GM21526 (cell line): ENCODE results near the gene NXNL2.

Source experiments
- ATAC-seq: cut with Tn5 transposase; IDR thresholded peaks from one replicate; pipeline ENCODE4 v1.9.1; 2021; ENCODE audit warnings: moderate library complexity; ENCODE audit not compliant: unreplicated experiment, low FRiP score

Gene NXNL2

GRCh38 chr9:88534456-88535225 is at the start of gene NXNL2:
NXNL2 (plus strand) TSS chr9:88535178; CDS start chr9:88535435, 257 bp downstream.
- ATAC-seq = no peak

- ATAC-seq = no peak
Observed at GRCh38 chr9:88488166-88488565, 46.8 kb upstream of the NXNL2 start.

GRCh38 chr9:88494983-88495721 is 39.8 kb upstream of the NXNL2 start:
- ATAC-seq = no peak

- no peak for ATAC-seq
Observed at GRCh38 chr9:88497224-88497623, 37.8 kb upstream of the NXNL2 start.

- ATAC-seq = no peak
Observed at GRCh38 chr9:88498880-88499279, 36.1 kb upstream of the NXNL2 start.

GRCh38 chr9:88501086-88501485 is 33.9 kb upstream of the NXNL2 start:
- ATAC-seq = no peak

DNA sequence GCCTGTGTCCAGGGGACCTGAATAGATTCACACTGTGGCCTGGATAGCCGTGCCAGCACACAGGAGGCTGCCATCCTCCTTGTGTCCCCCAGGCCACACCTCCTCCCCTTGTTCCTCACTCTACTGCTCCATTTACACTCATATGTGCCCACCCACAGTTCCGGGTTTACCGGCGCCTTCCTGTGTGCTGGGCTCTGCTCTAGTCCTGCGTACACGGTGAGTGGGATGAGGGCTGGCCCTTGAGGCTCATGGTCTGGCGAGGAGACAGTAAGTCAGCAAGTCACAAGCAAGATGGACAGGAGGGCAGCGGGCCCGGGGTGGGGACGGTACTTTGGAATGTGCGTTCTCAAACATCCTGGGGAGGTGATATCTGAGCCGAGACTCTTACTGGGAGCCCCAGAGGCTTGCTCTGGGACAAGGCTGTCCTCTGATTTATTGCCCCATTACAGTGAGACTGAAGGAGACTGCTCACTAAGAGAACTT is 32.4 kb upstream of the NXNL2 start:
- no peak for ATAC-seq

GRCh38 chr9:88503081-88503844 is 31.7 kb upstream of the NXNL2 start:
- ATAC-seq = no peak

- no peak for ATAC-seq
Observed at GRCh38 chr9:88503845-88504764, 30.9 kb upstream of the NXNL2 start.

GRCh38 chr9:88508326-88508725 is 26.7 kb upstream of the NXNL2 start:
- no peak for ATAC-seq

- no peak for ATAC-seq
Observed at GRCh38 chr9:88511906-88512305, 23.1 kb upstream of the NXNL2 start.

DNA sequence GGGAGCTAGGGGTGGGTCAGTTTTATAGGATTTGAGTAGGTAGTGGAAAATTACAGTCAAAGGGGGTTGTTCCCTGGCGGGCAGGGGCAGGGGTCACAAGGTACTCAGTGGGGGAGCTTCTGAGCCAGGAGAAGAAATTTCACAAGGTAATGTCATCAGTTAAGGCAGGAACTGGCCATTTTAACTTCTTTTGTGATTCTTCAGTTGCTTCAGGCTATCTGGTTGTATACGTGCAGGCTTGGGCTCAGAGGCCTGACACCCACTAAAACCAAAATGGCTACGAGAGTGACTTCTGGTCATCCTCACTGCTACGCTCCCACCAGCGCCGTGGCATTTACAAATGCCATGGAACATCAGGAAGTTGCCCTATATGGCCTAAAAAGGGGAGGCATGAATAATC is 20.7 kb upstream of the NXNL2 start:
- no peak for ATAC-seq

GRCh38 chr9:88521308-88521707 is 13.7 kb upstream of the NXNL2 start:
- no peak for ATAC-seq

GRCh38 chr9:88522360-88522759 is 12.6 kb upstream of the NXNL2 start:
- no peak for ATAC-seq

- ATAC-seq = no peak
Observed at GRCh38 chr9:88523056-88523455, 11.9 kb upstream of the NXNL2 start.

- ATAC-seq = no peak
Observed at GRCh38 chr9:88524911-88525310, 10.1 kb upstream of the NXNL2 start.

DNA sequence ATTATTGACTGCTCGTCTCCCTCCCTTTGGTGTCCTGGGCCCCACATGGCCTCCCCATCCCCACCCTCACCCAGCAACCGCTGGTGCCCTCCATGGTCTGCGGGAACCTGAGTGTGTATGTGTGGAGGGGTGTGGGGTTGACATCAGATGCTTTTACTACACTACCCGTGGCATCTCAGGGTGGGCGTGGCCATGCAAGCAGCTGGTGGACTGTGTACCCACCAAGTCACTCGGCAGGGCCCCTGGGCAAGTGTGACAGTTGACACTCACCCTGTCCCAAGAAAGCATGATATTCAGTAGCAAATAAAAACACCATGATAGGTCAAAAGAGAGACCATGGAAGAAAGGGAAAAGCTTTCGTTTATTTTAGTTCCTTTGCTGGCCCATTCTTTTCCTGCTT is 7.4 kb upstream of the NXNL2 start:
- ATAC-seq = no peak

DNA sequence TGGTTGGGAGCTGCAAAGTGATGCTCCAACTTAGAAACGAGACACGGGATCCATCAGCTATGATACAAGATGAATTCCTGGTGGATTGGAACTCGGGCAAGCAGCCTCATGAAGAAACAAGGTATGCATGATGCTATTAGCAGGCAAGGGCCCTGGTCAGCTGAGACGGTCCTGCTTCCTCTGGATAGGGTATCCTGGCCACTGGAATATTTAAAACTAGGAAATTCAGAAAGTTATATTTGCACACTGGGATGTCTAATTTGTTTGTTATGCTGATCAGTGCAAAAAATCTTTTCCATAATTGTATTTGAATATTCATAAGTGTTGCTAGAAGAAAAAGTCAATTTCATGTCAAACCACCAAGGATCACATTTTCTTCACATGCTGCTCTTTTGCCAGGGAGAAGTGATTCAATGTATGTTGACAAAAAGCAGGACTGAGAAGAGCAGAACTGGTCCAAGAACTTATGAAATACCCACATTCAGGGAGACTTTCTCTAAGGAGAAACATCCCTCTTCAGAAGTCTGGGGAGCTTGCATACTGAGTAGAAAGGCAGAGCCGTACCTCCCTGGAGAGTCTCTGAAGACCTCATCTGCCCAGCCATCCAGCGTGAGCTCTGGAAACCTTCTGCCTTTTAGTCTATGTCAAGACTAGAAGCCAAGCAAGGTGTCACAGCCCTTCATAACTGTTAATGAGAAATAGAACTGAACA is 6.7 kb upstream of the NXNL2 start:
- ATAC-seq = no peak

DNA sequence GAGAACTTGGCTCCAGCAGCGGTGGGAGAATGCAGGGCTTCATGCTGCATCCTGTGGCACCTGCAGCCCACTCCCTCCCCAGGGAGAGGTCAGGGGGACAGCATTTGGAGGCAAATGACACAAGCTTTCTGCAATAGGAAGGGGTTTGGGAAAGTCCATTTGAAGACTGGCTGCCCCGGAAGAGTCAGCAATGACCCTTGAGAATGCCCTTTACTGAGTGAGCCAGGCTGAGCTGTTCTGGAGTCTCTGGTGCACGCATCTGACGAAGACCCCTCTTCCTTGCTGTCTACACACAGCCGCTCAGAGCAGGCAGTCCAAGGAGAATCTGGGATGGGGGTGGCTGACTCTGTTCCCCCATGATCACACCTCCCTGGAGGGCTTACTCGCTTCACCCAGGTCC is 5.5 kb upstream of the NXNL2 start:
- no peak for ATAC-seq
